OCI-LY7 (cell line): ENCODE results near the gene UBA6. TPM values are rescaled to one million over a fixed set of nuclear protein-coding genes. Genes with fewer than 3 reads are reported as not detected.
A peak's percentile ranks its signal among the peaks of the same experiment; 100 is the strongest.

Source experiments
- BruUV-seq: library from RNA; stranded (reverse); fragments of 400-500 nt; replicated peaks from 2 replicates; lab custom pipeline; 2021; lab: Mats Ljungman, UMichigan
- CTCF ChIA-PET: fragments of 300-600 bp; sonication (Branson Sonifier 250); formaldehyde crosslinking; loops from one replicate; lab custom pipeline; 2022; ENCODE audit warnings: antibody characterized with exemption; ENCODE audit not compliant: unreplicated experiment; lab: Charles Lee
- POLR2A ChIA-PET: fragments of 300-600 bp; sonication (Branson Sonifier 250); formaldehyde crosslinking; loops from one replicate; lab custom pipeline; 2022; ENCODE audit warnings: antibody characterized with exemption; lab: Charles Lee
- DNase-seq: peaks from one replicate; pipeline ENCODE4 v3.0.0-alpha.2; 2015; ENCODE audit warnings: low spot score
- H2AFZ ChIP-seq: fragments of 200-600 bp; sonication (generic), shearing (Covaris generic); 2 replicates; pipeline ENCODE4 v1.6.1; 2014; ENCODE audit warnings: mild to moderate bottlenecking, antibody characterized with exemption, low read length, moderate library complexity
- H3K27ac ChIP-seq: fragments of 200-600 bp; sonication (generic); 2 replicates; pipeline ENCODE4 v1.5.1; 2014; ENCODE audit warnings: mixed run types, low read depth, mild to moderate bottlenecking, moderate library complexity, low read length, inconsistent platforms; ENCODE audit not compliant: poor library complexity, severe bottlenecking
- H3K36me3 ChIP-seq: fragments of 200-600 bp; sonication (generic); 2 replicates; pipeline ENCODE4 v1.6.1; 2014; ENCODE audit warnings: mild to moderate bottlenecking, antibody characterized with exemption, low read length, moderate library complexity, mixed read lengths; ENCODE audit not compliant: insufficient read depth
- H3K4me1 ChIP-seq: fragments of 200-600 bp; sonication (generic); 2 replicates; pipeline ENCODE4 v1.5.1; 2014; ENCODE audit warnings: mild to moderate bottlenecking, low read length; ENCODE audit not compliant: insufficient read depth, poor library complexity, severe bottlenecking
- H3K4me2 ChIP-seq: fragments of 200-600 bp; sonication (generic); 2 replicates; pipeline ENCODE4 v1.6.1; 2014; ENCODE audit warnings: mild to moderate bottlenecking, low read length
- H3K4me3 ChIP-seq: fragments of 200-600 bp; sonication (generic); 2 replicates; pipeline ENCODE4 v1.5.1; 2014; ENCODE audit warnings: mild to moderate bottlenecking, low read depth, low read length; ENCODE audit not compliant: poor library complexity, severe bottlenecking
- H3K79me2 ChIP-seq: fragments of 200-600 bp; sonication (generic); 2 replicates; pipeline ENCODE4 v1.6.1; 2016; ENCODE audit warnings: low read depth, mild to moderate bottlenecking, low read length, moderate library complexity, mixed read lengths; ENCODE audit not compliant: insufficient read depth
- H3K9me2 ChIP-seq: fragments of 200-600 bp; sonication (generic); 2 replicates; pipeline ENCODE4 v1.6.1; 2016; ENCODE audit warnings: mild to moderate bottlenecking, low read length, mixed read lengths; ENCODE audit not compliant: insufficient read depth
- H3K9me3 ChIP-seq: fragments of 200-600 bp; sonication (generic); 2 replicates; pipeline ENCODE4 v1.6.1; 2014; ENCODE audit warnings: mild to moderate bottlenecking, mixed run types, low read length, mixed read lengths
- H4K20me1 ChIP-seq: fragments of 200-600 bp; sonication (generic); 2 replicates; pipeline ENCODE4 v1.6.1; 2014; ENCODE audit warnings: mild to moderate bottlenecking, antibody characterized with exemption, low read length, moderate library complexity, mixed read lengths; ENCODE audit not compliant: insufficient read depth
- EZH2phosphoT487 ChIP-seq: fragments of 200-600 bp; sonication (generic); IDR thresholded peaks from 2 replicates; pipeline ENCODE4 v1.6.1; 2018; ENCODE audit warnings: low read depth, borderline replicate concordance, mild to moderate bottlenecking, mixed run types, antibody characterized with exemption, low read length, moderate library complexity, mixed read lengths
- intact Hi-C: fragments of 100-400 bp; cut with micrococcal nuclease; formaldehyde crosslinking; loops from one replicate; pipeline ENCODE4 v1.10.0; 2022; ENCODE audit not compliant: unreplicated experiment
- total RNA-seq, 2 experiments: library from RNA; depleted of rRNA in 1 of 2; stranded (reverse); fragments of >200 nt in 1 of 2; shearing (Covaris generic) in 1 of 2; gene quantifications; 2 replicates each; pipeline ENCODE4 v1.2.3, GENCODE V29; 2014 to 2022
- TF ChIP-seq, protein P1 (sequence below): fragments of 200-600 bp; sonication (generic); conservative IDR thresholded peaks from 2 replicates; pipeline ENCODE4 v1.5.1; 2014; ENCODE audit warnings: mild to moderate bottlenecking, antibody characterized with exemption, low read length, moderate library complexity, mixed read lengths

UBA6 gene
- total RNA-seq, 2 experiments from 2014 or later: 40.6 to 92.4 TPM

DNA sequence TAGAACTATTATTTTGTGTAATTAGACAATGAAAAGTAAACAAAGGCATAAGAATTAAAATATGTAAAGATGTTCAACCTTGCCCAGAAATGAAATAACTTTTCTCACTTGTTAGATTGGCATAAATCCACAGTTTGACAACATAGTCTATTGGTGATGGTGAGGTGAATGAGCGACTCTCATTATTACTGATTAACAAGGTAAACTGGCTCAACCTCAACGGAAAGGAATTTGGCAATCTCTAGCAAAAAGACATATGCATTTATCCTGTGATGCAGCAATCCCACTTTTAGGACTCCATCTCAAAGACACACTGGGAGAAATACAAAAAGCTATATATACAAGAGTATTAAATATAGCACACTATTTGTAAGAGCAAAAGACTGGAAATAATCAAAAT lies 22.3 kb downstream of the UBA6 start:
- no peak overlapping the region for H3K27ac ChIP-seq
- no peak overlapping the region for H2AFZ ChIP-seq
- no peaks in the 10 kb centered on the region for H3K4me1 ChIP-seq
- H4K20me1 ChIP-seq: no peaks in the 10 kb centered on the region
- H3K4me3 ChIP-seq: no peak overlapping the region
- H3K79me2 ChIP-seq: no peaks in the 10 kb centered on the region
- intact Hi-C loops: no loop called here
- H3K4me2 ChIP-seq: no peak overlapping the region
- ChIA-PET POLR2A (interaction anchor here (0.6 to 1.1 kb wide), 4 partner anchors 9 to 1397 kb away, joined by 3 to 4 read pairs (median 3); no protein-coding TSS in a partner anchor), CTCF (no interaction called here)
- TF ChIP-seq, protein P1, sequence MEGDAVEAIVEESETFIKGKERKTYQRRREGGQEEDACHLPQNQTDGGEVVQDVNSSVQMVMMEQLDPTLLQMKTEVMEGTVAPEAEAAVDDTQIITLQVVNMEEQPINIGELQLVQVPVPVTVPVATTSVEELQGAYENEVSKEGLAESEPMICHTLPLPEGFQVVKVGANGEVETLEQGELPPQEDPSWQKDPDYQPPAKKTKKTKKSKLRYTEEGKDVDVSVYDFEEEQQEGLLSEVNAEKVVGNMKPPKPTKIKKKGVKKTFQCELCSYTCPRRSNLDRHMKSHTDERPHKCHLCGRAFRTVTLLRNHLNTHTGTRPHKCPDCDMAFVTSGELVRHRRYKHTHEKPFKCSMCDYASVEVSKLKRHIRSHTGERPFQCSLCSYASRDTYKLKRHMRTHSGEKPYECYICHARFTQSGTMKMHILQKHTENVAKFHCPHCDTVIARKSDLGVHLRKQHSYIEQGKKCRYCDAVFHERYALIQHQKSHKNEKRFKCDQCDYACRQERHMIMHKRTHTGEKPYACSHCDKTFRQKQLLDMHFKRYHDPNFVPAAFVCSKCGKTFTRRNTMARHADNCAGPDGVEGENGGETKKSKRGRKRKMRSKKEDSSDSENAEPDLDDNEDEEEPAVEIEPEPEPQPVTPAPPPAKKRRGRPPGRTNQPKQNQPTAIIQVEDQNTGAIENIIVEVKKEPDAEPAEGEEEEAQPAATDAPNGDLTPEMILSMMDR: no peak
- TF ChIP-seq EZH2phosphoT487: no peak
- no peaks in the 10 kb centered on the region for H3K9me2 ChIP-seq
- 0 out of 2 replicates have a peak, but pooled peaks cover 16% of the 10 kb centered on the region for H3K9me3 ChIP-seq
- BruUV-seq: no TSS peak
- no peak for DNase-seq
- peaks cover 86% of the 10 kb centered on the region for H3K36me3 ChIP-seq

GRCh38 chr4:67674098-67674497 lies 26.9 kb downstream of the UBA6 start:
- Histone ChIP-seq H3K36me3 (peaks cover 95% of the 10 kb centered on the region), H4K20me1 (no peaks in the 10 kb centered on the region), H3K4me2 (no peak overlapping the region), H3K4me3 (no peak overlapping the region), H3K9me3 (0 out of 2 replicates have a peak, but pooled peaks cover 16% of the 10 kb centered on the region), H2AFZ (no peak overlapping the region), H3K27ac (no peak overlapping the region), H3K79me2 (no peaks in the 10 kb centered on the region), H3K4me1 (no peaks in the 10 kb centered on the region), H3K9me2 (no peaks in the 10 kb centered on the region)
- no TSS peak for BruUV-seq
- TF ChIP-seq, protein P1: 0 out of 2 replicates have a peak, but pooled peaks have one; percentile 20
- no peak for TF ChIP-seq EZH2phosphoT487
- no peak for DNase-seq
- intact Hi-C loops: no loop called here
- CTCF ChIA-PET: no interaction called here
- POLR2A ChIA-PET: no interaction called here

- Histone ChIP-seq H3K36me3 (peaks cover 95% of the 10 kb centered on the region), H3K4me1 (no peaks in the 10 kb centered on the region), H3K4me3 (no peak overlapping the region), H3K9me2 (no peaks in the 10 kb centered on the region), H3K79me2 (no peaks in the 10 kb centered on the region), H2AFZ (no peak overlapping the region), H3K9me3 (peaks cover 4% of the 10 kb centered on the region; the same call in 1 of the 2 replicates), H4K20me1 (no peaks in the 10 kb centered on the region), H3K4me2 (no peak overlapping the region), H3K27ac (no peak overlapping the region)
- BruUV-seq: no TSS peak
- no peak for DNase-seq
- intact Hi-C loops: no loop called here
- POLR2A ChIA-PET: interaction anchor here (0.7 to 2.4 kb wide), 2 partner anchors 13 to 116 kb away, joined by 3 to 9 read pairs; no protein-coding TSS in a partner anchor
- no peak for TF ChIP-seq EZH2phosphoT487
- TF ChIP-seq, protein P1: no peak
- CTCF ChIA-PET: no interaction called here
These were observed 32.6 kb downstream of the UBA6 start for GRCh38 chr4:67668315-67668714.
